CD14-positive monocyte (primary cell): ENCODE data around the gene FNDC11. TPM values are rescaled to one million over a fixed set of nuclear protein-coding genes. Genes with fewer than 3 reads are reported as not detected.

Experiments
- DNase-seq, 3 donors: peaks; one replicate each; pipeline ENCODE4 v3.0.0-alpha.2; 2011 to 2022
- H2AFZ ChIP-seq: 2 replicates; pipeline ENCODE4 v1.6.0; 2012; ENCODE audit warnings: mild to moderate bottlenecking, low read depth, low read length, inconsistent platforms; ENCODE audit not compliant: insufficient read depth, poor library complexity, severe bottlenecking
- H3K27ac ChIP-seq, 2 donors: 1 replicate in 1 of 2; 2 replicates in 1 of 2; pipeline ENCODE4 v1.5.1; 2012 to 2013; ENCODE audit warnings: low read length in 2 of 2, control low read depth in 1 of 2, inconsistent platforms in 1 of 2, low read depth in 1 of 2, mild to moderate bottlenecking in 1 of 2
- H3K27me3 ChIP-seq, 2 donors: one replicate each; pipeline versions ENCODE4 v1.6.0 to v1.6.1; 2011 to 2013; ENCODE audit warnings: low read length in 2 of 2; ENCODE audit not compliant: control insufficient read depth in 2 of 2, insufficient read depth in 2 of 2
- H3K36me3 ChIP-seq, 2 donors: replicated peaks in 1 of 2; 1 replicate in 1 of 2; 2 replicates in 1 of 2; pipeline versions ENCODE4 v1.5.1 to v1.6.1; 2012 to 2013; ENCODE audit warnings: low read length in 2 of 2, control low read depth in 1 of 2, inconsistent platforms in 1 of 2, mild to moderate bottlenecking in 1 of 2; ENCODE audit not compliant: insufficient read depth in 2 of 2, control insufficient read depth in 1 of 2
- H3K4me1 ChIP-seq, 2 donors: 1 replicate in 1 of 2; 2 replicates in 1 of 2; pipeline versions ENCODE4 v1.5.1 to v1.6.1; 2012 to 2013; ENCODE audit warnings: low read length in 2 of 2, control low read depth in 1 of 2, inconsistent platforms in 1 of 2, mild to moderate bottlenecking in 1 of 2, moderate library complexity in 1 of 2; ENCODE audit not compliant: insufficient read depth in 2 of 2, control insufficient read depth in 1 of 2
- H3K4me2 ChIP-seq: replicated peaks from 2 replicates; pipeline ENCODE3; 2012; ENCODE audit warnings: low read length, moderate library complexity, mild to moderate bottlenecking; ENCODE audit not compliant: poor library complexity, severe bottlenecking; ENCODE audit errors: extremely low read depth
- H3K4me3 ChIP-seq, 3 experiments: fragments of 200-600 bp in 1 of 3; sonication (generic) in 1 of 3; replicated peaks in 1 of 3; 1 replicate in 2 of 3; 2 replicates in 1 of 3; pipeline ENCODE4 v1.5.1; 2011 to 2013; ENCODE audit warnings: low read length in 3 of 3, mild to moderate bottlenecking in 3 of 3, control low read depth in 2 of 3, low read depth in 2 of 3, inconsistent platforms in 1 of 3, moderate library complexity in 1 of 3
- H3K79me2 ChIP-seq: 2 replicates; pipeline ENCODE4 v1.6.0; 2012; ENCODE audit warnings: mild to moderate bottlenecking, control low read depth, inconsistent platforms, low read length, moderate library complexity; ENCODE audit not compliant: insufficient read depth
- H3K9ac ChIP-seq: 2 replicates; pipeline ENCODE4 v1.6.0; 2017; ENCODE audit warnings: low read length, mild to moderate bottlenecking; ENCODE audit not compliant: insufficient read depth, poor library complexity, severe bottlenecking
- H3K9me3 ChIP-seq, 2 donors: replicated peaks in 1 of 2; 1 replicate in 1 of 2; 2 replicates in 1 of 2; pipeline versions ENCODE4 v1.5.1 to v1.6.1; 2012 to 2013; ENCODE audit warnings: low read length in 2 of 2, control low read depth in 1 of 2; ENCODE audit not compliant: control insufficient read depth in 1 of 2, insufficient read depth in 1 of 2
- H4K20me1 ChIP-seq: 2 replicates; pipeline ENCODE4 v1.6.0; 2012; ENCODE audit warnings: mild to moderate bottlenecking, low read length, control low read depth, moderate library complexity; ENCODE audit not compliant: insufficient read depth
- H3K27ac Mint-ChIP-seq, 7 donors: one replicate each; pipeline ENCODE4 v1.8.0; 2020; ENCODE audit warnings: mild to moderate bottlenecking in 7 of 7, mixed read lengths in 7 of 7, moderate library complexity in 6 of 7, inconsistent platforms in 2 of 7
- H3K27me3 Mint-ChIP-seq, 3 donors: one replicate each; pipeline ENCODE4 v1.8.0; 2021 to 2022; ENCODE audit warnings: low read depth in 3 of 3, mild to moderate bottlenecking in 3 of 3, mixed read lengths in 3 of 3, moderate library complexity in 3 of 3, inconsistent platforms in 1 of 3
- H3K36me3 Mint-ChIP-seq, 2 donors: one replicate each; pipeline ENCODE4 v1.8.0; 2020; ENCODE audit warnings: mixed read lengths in 2 of 2, inconsistent platforms in 1 of 2, mild to moderate bottlenecking in 1 of 2
- H3K4me1 Mint-ChIP-seq: one replicate; pipeline ENCODE4 v1.8.0; 2020; ENCODE audit warnings: mild to moderate bottlenecking, mixed read lengths
- H3K4me3 Mint-ChIP-seq, 2 donors: one replicate each; pipeline ENCODE4 v1.8.0; 2020; ENCODE audit warnings: mild to moderate bottlenecking in 2 of 2, mixed read lengths in 2 of 2, moderate library complexity in 1 of 2
- H3K9me3 Mint-ChIP-seq, 7 donors: one replicate each; pipeline ENCODE4 v1.8.0; 2020 to 2022; ENCODE audit warnings: mixed read lengths in 7 of 7, mild to moderate bottlenecking in 6 of 7, moderate library complexity in 6 of 7, inconsistent platforms in 2 of 7
- CTCF ChIP-seq: fragments of 200-600 bp; IDR thresholded peaks from one replicate; pipeline ENCODE4 v1.8.0; 2022; ENCODE audit warnings: antibody characterized with exemption, mild to moderate bottlenecking
- WGBS: methylation state at CpG from one replicate; pipeline ENCODE4 v1.1.5; 2013; ENCODE audit warnings: missing lambda C conversion rate; ENCODE audit not compliant: insufficient coverage; 5-methylcytosine and 5-hydroxymethylcytosine counted together
- intact Hi-C, 2 donors: fragments of 100-400 bp; cut with micrococcal nuclease; formaldehyde crosslinking; loops; one replicate each; pipeline versions ENCODE4 v1.15.0 to v1.15.1; 2023
- polyA plus RNA-seq, 3 donors: library from polyadenylated mRNA; depleted of rRNA in 1 of 3; unstranded in 2 of 3; stranded (reverse) in 1 of 3; fragments of 300-500 nt in 2 of 3; fragments of >200 nt in 1 of 3; fragmentation: Illumina TruSeq in 2 of 3; gene quantifications; 1 replicate in 2 of 3; 2 replicates in 1 of 3; pipeline ENCODE4 v1.2.3, GENCODE V29; 2012 to 2021

FNDC11 gene
- polyA plus RNA-seq, 3 donors = 0.23 TPM; not detected in 2

- Histone ChIP-seq H3K4me1 (peaks cover 22 to 32% of the 10 kb centered on the region in 2 donors), H3K27me3 (peaks cover 0 to 59% of the 10 kb centered on the region in 2 donors), H2AFZ (peak overlapping the region; percentile 87), H3K27ac (no peak overlapping the region), H4K20me1 (peaks cover 30% of the 10 kb centered on the region), H3K9ac (peak overlapping the region; percentile 62), H3K9me3 (no peaks in the 10 kb centered on the region), H3K79me2 (peaks cover 7% of the 10 kb centered on the region), H3K4me3 (peak overlapping the region in 1 of 3 experiments; percentile 93), H3K36me3 (peaks cover 7 to 13% of the 10 kb centered on the region in 2 donors), H3K4me2 (peak overlapping the region; percentile 75)
- TF ChIP-seq CTCF = no peak
- H3K36me3 Mint-ChIP-seq = peaks cover 5 to 6% of the 10 kb centered on the region in 2 donors
- peaks cover 38 to 78% (median 45%) of the 10 kb centered on the region in 3 donors for H3K27me3 Mint-ChIP-seq
- intact Hi-C loops = loop anchor here (5.0 kb wide), 3 partner anchors 37 to 162 kb away; partner anchors contain the start of genes LIME1 (in 1 of the 2), PTK6 (in 1 of the 2) and SLC2A4RG (in 1 of the 2)
- peaks cover 0 to 7% (median 0%) of the 10 kb centered on the region in 7 donors for H3K9me3 Mint-ChIP-seq
- H3K4me3 Mint-ChIP-seq = peak overlapping the region; percentile 53 to 76
- peak overlapping the region in 2 of 7 donors; percentile 41 to 81 for H3K27ac Mint-ChIP-seq
- 76% methylated on average over 18 of the region's 28 CpGs for WGBS
- H3K4me1 Mint-ChIP-seq = peaks cover 14% of the 10 kb centered on the region
- DNase-seq = no peak
Measured at GRCh38 chr20:63574829-63575743, 21.1 kb downstream of the FNDC11 start.

- H3K9me3 ChIP-seq = no peaks in the 10 kb centered on the region
- H4K20me1 ChIP-seq = peaks cover 19% of the 10 kb centered on the region
- Mint-ChIP-seq H3K27me3 (peaks cover 43 to 81% (median 45%) of the 10 kb centered on the region in 3 donors), H3K36me3 (peaks cover 3 to 6% of the 10 kb centered on the region in 2 donors), H3K4me3 (peak overlapping the region in 1 of 2 donors; percentile 76), H3K27ac (no peak overlapping the region), H3K4me1 (peaks cover 14% of the 10 kb centered on the region), H3K9me3 (peaks cover 0 to 7% (median 0%) of the 10 kb centered on the region in 7 donors)
- H3K4me3 ChIP-seq = no peak overlapping the region
- H3K79me2 ChIP-seq = peaks cover 7% of the 10 kb centered on the region
- H3K4me1 ChIP-seq = peaks cover 22 to 31% of the 10 kb centered on the region in 2 donors
- peaks cover 7 to 13% of the 10 kb centered on the region in 2 donors for H3K36me3 ChIP-seq
- H3K4me2 ChIP-seq = no peak overlapping the region
- no peak overlapping the region for H2AFZ ChIP-seq
- DNase-seq = no peak
- no peak overlapping the region for H3K9ac ChIP-seq
- 100% methylated on average over 2 of the region's 7 CpGs for WGBS
- peaks cover 0 to 56% of the 10 kb centered on the region in 2 donors for H3K27me3 ChIP-seq
- no peak for TF ChIP-seq CTCF
- intact Hi-C loops = loop anchor here in 1 of 2 donors (5.0 kb wide), 2 partner anchors 36 to 39 kb away; partner anchors contain the start of gene PTK6
- no peak overlapping the region for H3K27ac ChIP-seq
Measured at GRCh38 chr20:63576311-63576710, 22.4 kb downstream of the FNDC11 start.
